HUDEP-2 (cell line): ENCODE measurements around the gene SMIM14.
"Not testable (repeated sequence)": the region's sequence is repeated elsewhere in the genome, so short reads cannot be mapped to it uniquely, and the experiment has no call there.

Source experiments
- DNase-seq, 76 experiments: peaks; one replicate each; lab custom pipeline; 2025; ENCODE audit not compliant: unreplicated experiment in 76 of 76; lab: John Stamatoyannopoulos, UW

Gene SMIM14

GRCh38 chr4:39542611-39543012 lies 96.1 kb downstream of the SMIM14 start:
- no peak for DNase-seq

GRCh38 chr4:39541987-39542610 lies 96.6 kb downstream of the SMIM14 start:
- DNase-seq: no peak

GRCh38 chr4:39539089-39539611 lies 99.5 kb downstream of the SMIM14 start:
- peak in 2 of 76 experiments; percentile 1 to 4 for DNase-seq

GRCh38 chr4:39533541-39533940 lies 105.1 kb downstream of the SMIM14 start:
- DNase-seq: no peak

GRCh38 chr4:39532237-39532636 lies 106.4 kb downstream of the SMIM14 start:
- DNase-seq: not testable (repeated sequence)

GRCh38 chr4:39530682-39531081 lies 108.0 kb downstream of the SMIM14 start:
- DNase-seq: no peak

- no peak for DNase-seq
These were observed 109.1 kb downstream of the SMIM14 start for GRCh38 chr4:39529534-39529933.

- peak in 2 of 76 experiments; percentile 44 to 52 for DNase-seq
These were observed 110.6 kb downstream of the SMIM14 start for GRCh38 chr4:39528061-39528465.

GRCh38 chr4:39527296-39528060 lies 111.2 kb downstream of the SMIM14 start, which contains the start of gene UGDH:
Gene UGDH (minus strand): TSS chr4:39527439. CDS start chr4:39521512, 5,927 bp downstream.
- peak in 75 of 76 experiments; percentile 31 to 93 (median 84) for DNase-seq

- DNase-seq: peak in 2 of 76 experiments; percentile 7 to 8
These were observed 111.8 kb downstream of the SMIM14 start for GRCh38 chr4:39526765-39527295.

- no peak for DNase-seq
These were observed 112.6 kb downstream of the SMIM14 start for GRCh38 chr4:39525822-39526690.

GRCh38 chr4:39524161-39524957 lies 114.3 kb downstream of the SMIM14 start:
- DNase-seq: no peak

- DNase-seq: no peak
These were observed 116.6 kb downstream of the SMIM14 start for GRCh38 chr4:39522068-39522467.

GRCh38 chr4:39521253-39521919 lies 117.3 kb downstream of the SMIM14 start:
- no peak for DNase-seq

GRCh38 chr4:39518484-39518883 lies 120.2 kb downstream of the SMIM14 start:
- DNase-seq: no peak

GRCh38 chr4:39516407-39516966 lies 122.2 kb downstream of the SMIM14 start:
- no peak for DNase-seq

GRCh38 chr4:39515669-39516401 lies 122.8 kb downstream of the SMIM14 start:
- DNase-seq: not testable (repeated sequence)

GRCh38 chr4:39514888-39515401 lies 123.7 kb downstream of the SMIM14 start:
- no peak for DNase-seq
